Left ventricle myocardium inferior (tissue), 1 donor: ENCODE measurements around the gene GRIK3. TPM values are rescaled to one million over a fixed set of nuclear protein-coding genes. Genes with fewer than 3 reads are reported as not detected.

ENCODE experiments used
- DNase-seq: peaks from one replicate; pipeline ENCODE4 v3.0.0-alpha.2; 2020
- H3K27ac ChIP-seq: fragments of 200-600 bp; replicated peaks from 2 replicates; pipeline ENCODE4 v1.8.0; 2021
- H3K27me3 ChIP-seq: fragments of 200-600 bp; 2 replicates; pipeline ENCODE4 v1.8.0; 2021; ENCODE audit warnings: low read depth
- H3K36me3 ChIP-seq: fragments of 200-600 bp; 2 replicates; pipeline ENCODE4 v1.8.0; 2021
- H3K4me1 ChIP-seq: fragments of 200-600 bp; 2 replicates; pipeline ENCODE4 v1.8.0; 2021
- H3K4me3 ChIP-seq: fragments of 200-600 bp; 2 replicates; pipeline ENCODE4 v1.8.0; 2021; ENCODE audit warnings: mild to moderate bottlenecking, moderate library complexity
- H3K9me3 ChIP-seq: fragments of 200-600 bp; replicated peaks from 2 replicates; pipeline ENCODE4 v1.8.0; 2021
- intact Hi-C: fragments of 100-400 bp; cut with micrococcal nuclease; formaldehyde crosslinking; loops from one replicate; pipeline ENCODE4 v1.11.0; 2022
- total RNA-seq: library from RNA; stranded (reverse); fragmentation: NEBNext Ultra II Directional; extraction: Animal tissue kit (Norgen Biotek cat#: 25700); gene quantifications from one replicate; pipeline ENCODE4 v1.2.1, GENCODE V29; 2021
- TF ChIP-seq, protein P1 (sequence below): fragments of 200-600 bp; IDR thresholded peaks from 2 replicates; pipeline ENCODE4 v1.8.0; 2021; ENCODE audit warnings: antibody characterized with exemption, mild to moderate bottlenecking, borderline replicate concordance
- donor health status: DM: no; HTN: yes; CAD: no; lungs with severe emphysema.

The GRIK3 gene
- total RNA-seq, 1 donor from 2014 or later: 0.55 TPM

DNA sequence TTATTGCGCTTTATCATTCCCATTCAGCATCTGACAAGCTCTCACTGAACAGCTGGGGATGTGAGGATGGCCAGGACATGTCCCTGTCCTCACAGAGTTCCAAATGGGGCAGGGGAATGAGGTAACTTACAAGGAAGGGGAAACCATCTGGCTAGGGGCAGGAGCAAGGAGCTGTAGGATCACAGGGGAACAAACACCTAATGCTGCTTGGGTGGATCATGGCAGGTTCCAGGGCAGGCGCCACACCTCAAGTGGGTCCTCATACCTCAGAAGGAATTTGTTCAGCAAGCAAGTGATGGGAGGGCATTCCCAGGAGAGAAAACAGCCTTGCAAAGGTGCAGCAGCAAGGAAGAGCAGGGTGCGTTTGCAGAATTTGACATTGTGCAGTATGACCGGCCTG is 35.1 kb upstream of the GRIK3 start:
- no peak overlapping the region for H3K27ac ChIP-seq
- intact Hi-C loops: no loop called here
- no peak overlapping the region for H3K4me3 ChIP-seq
- peaks cover 11% of the 10 kb centered on the region for H3K4me1 ChIP-seq
- TF ChIP-seq, protein P1, sequence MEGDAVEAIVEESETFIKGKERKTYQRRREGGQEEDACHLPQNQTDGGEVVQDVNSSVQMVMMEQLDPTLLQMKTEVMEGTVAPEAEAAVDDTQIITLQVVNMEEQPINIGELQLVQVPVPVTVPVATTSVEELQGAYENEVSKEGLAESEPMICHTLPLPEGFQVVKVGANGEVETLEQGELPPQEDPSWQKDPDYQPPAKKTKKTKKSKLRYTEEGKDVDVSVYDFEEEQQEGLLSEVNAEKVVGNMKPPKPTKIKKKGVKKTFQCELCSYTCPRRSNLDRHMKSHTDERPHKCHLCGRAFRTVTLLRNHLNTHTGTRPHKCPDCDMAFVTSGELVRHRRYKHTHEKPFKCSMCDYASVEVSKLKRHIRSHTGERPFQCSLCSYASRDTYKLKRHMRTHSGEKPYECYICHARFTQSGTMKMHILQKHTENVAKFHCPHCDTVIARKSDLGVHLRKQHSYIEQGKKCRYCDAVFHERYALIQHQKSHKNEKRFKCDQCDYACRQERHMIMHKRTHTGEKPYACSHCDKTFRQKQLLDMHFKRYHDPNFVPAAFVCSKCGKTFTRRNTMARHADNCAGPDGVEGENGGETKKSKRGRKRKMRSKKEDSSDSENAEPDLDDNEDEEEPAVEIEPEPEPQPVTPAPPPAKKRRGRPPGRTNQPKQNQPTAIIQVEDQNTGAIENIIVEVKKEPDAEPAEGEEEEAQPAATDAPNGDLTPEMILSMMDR: no peak
- H3K9me3 ChIP-seq: no peaks in the 10 kb centered on the region
- no peak for DNase-seq
- no peaks in the 10 kb centered on the region for H3K36me3 ChIP-seq
- H3K27me3 ChIP-seq: peaks cover 80% of the 10 kb centered on the region

DNA sequence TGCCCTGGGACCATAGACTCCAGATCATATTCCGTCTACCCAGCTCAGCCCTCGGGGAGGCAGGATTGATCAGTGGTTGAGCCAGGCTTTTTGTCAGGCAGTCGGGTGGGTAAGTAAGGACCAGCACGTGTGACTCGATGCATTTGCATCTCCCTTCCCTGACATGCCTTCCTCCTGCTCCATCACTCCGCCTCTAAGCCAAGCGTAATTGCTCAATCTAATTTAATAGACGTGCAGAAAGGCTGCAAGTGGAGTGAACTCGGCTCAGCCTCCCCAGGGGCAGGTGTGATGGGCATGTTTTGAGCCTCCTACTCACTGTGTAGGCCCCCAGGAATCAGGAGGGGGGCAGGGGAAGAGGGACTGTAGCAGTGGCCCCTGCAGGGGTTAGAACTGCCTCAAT is 34.6 kb upstream of the GRIK3 start:
- no peak for DNase-seq
- Histone ChIP-seq H3K36me3 (no peaks in the 10 kb centered on the region), H3K9me3 (no peaks in the 10 kb centered on the region), H3K4me3 (no peak overlapping the region), H3K4me1 (peaks cover 11% of the 10 kb centered on the region), H3K27me3 (peaks cover 85% of the 10 kb centered on the region), H3K27ac (no peak overlapping the region)
- TF ChIP-seq, protein P1: no peak
- intact Hi-C loops: no loop called here

DNA sequence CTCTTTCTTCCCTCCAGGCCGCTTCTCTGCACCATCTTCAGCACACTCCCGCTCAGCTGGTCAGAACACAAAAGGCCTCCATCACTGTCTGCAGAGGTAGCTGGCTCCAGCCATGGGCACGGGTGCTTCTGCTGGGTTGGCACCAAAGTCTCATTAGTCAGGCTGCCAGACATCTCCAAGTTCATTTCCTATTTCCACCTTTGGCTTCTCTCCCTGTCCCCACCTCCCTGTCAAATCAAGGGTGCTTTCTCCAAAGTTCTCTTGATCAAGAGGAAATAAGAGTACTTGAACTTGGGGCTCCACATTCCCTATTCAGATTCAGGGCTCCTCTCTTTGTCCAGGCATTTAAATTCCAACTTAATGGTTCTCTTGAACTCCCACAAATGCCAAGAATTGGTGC is 33.9 kb upstream of the GRIK3 start:
- Histone ChIP-seq H3K4me3 (no peak overlapping the region), H3K27ac (no peak overlapping the region), H3K27me3 (peaks cover 85% of the 10 kb centered on the region), H3K4me1 (peaks cover 11% of the 10 kb centered on the region), H3K9me3 (no peaks in the 10 kb centered on the region), H3K36me3 (no peaks in the 10 kb centered on the region)
- intact Hi-C loops: no loop called here
- no peak for DNase-seq
- TF ChIP-seq, protein P1: no peak

DNA sequence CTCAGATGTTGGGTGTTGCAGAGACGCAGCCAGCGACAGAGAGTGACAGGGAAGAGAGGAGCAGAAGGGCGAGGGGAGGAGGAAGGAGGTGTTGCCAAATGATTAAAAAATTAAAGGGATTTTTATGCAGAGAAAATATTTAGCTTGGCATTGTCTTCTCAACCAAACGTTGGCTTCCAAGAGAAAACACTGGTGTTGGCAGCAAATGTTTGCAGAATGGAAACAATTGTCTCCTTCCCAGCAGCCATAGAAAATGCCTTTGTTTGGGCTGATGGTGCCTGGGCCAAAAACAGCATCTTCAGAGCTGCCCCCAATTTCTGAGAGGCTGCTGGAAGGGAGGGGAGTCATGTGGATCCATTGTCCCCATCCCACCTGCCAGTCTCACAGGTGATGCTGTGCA is 29.7 kb upstream of the GRIK3 start:
- Histone ChIP-seq H3K4me1 (no peaks in the 10 kb centered on the region), H3K27ac (no peak overlapping the region), H3K36me3 (no peaks in the 10 kb centered on the region), H3K4me3 (no peak overlapping the region), H3K9me3 (no peaks in the 10 kb centered on the region), H3K27me3 (peaks cover 68% of the 10 kb centered on the region)
- intact Hi-C loops: no loop called here
- TF ChIP-seq, protein P1: no peak
- no peak for DNase-seq

DNA sequence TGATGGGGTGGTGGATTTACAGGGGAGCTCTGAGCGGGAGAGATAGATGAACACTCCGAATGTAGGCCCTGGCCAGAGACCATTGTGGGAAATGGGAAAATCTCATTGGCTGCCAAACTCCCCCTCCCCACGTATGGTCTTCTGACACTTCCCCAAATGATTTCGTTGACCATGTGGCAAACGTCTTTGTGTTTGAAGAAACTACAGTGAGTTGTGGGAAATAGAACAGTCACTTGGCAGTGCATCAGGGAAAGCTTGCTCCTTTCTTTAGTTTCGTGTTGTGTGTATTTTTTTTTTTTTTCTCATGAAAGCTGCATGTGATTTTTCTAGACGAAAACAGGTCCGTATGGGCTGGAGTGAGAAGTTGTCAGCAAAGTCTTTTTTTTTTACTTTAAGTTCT is 25.0 kb upstream of the GRIK3 start:
- Histone ChIP-seq H3K4me3 (no peak overlapping the region), H3K9me3 (no peaks in the 10 kb centered on the region), H3K27ac (no peak overlapping the region), H3K36me3 (no peaks in the 10 kb centered on the region), H3K27me3 (peaks cover 25% of the 10 kb centered on the region), H3K4me1 (no peaks in the 10 kb centered on the region)
- TF ChIP-seq, protein P1: no peak
- intact Hi-C loops: no loop called here
- no peak for DNase-seq

DNA sequence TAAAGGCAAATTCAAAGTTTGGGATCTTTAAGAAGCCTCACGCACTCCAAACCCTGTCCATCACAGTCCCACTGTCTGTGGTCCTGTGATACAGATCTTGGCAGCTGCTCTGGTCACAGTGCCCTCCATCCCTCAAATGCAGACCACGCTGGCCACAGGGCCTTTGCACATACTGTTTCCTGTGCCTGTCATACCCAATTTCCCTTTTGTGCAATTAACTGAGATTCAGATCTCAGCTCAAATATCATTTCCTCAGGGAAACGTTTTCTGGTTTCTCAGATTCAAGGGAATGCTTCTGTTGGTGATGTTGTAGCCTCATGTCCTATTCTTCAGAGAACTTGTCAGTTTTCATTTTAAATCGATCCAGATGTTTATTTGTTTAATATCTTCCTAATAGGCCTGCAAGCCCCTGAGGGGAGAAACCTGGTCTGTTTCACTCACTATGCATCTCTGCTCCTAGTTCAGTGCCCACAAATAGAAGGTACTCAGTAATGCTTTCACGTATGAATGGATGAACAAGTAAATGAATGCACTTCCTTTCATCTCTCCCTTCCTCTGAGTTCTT is 24.2 kb upstream of the GRIK3 start:
- intact Hi-C loops: no loop called here
- DNase-seq: no peak

More for the DNA sequence above, 24.2 kb upstream of the GRIK3 start:
- H3K27me3 ChIP-seq: peaks cover 25% of the 10 kb centered on the region
- no peaks in the 10 kb centered on the region for H3K4me1 ChIP-seq
- TF ChIP-seq, protein P1: no peak
- H3K4me3 ChIP-seq: no peak overlapping the region
- no peak overlapping the region for H3K27ac ChIP-seq
- no peaks in the 10 kb centered on the region for H3K9me3 ChIP-seq
- no peaks in the 10 kb centered on the region for H3K36me3 ChIP-seq
